T-cell (primary cell): ENCODE data around the gene FKBP11. TPM values are rescaled to one million over a fixed set of nuclear protein-coding genes. Genes with fewer than 3 reads are reported as not detected.

ENCODE experiments used
- ATAC-seq, 4 experiments: fragments of 200-7000 bp in 3 of 4; fragments of 150-1000 bp in 1 of 4; cut with Tn5 transposase; replicated peaks in 1 of 4; 1 replicate in 3 of 4; 2 replicates in 1 of 4; pipeline ENCODE4 v1.10.0; 2021; ENCODE audit warnings: moderate library complexity in 3 of 4, mild to moderate bottlenecking in 2 of 4, moderate number of reproducible peaks in 1 of 4
- CTCF ChIA-PET, 2 donors: fragments of 300-600 bp; sonication (Branson Sonifier 250); formaldehyde crosslinking; loops; one replicate each; lab custom pipeline; 2022; ENCODE audit warnings: antibody characterized with exemption in 2 of 2; lab: Charles Lee
- POLR2A ChIA-PET, 2 donors: fragments of 300-600 bp; sonication (Branson Sonifier 250); formaldehyde crosslinking; loops; one replicate each; lab custom pipeline; 2022; ENCODE audit warnings: antibody characterized with exemption in 2 of 2; lab: Charles Lee
- DNase-seq, 35 experiments: peaks; one replicate each; pipeline versions ENCODE4 v3.0.0 to v3.0.0-alpha.2; 2013 to 2023
- H3K27ac ChIP-seq: one replicate; pipeline ENCODE4 v1.5.1; 2013; ENCODE audit warnings: low read length
- H3K27me3 ChIP-seq, 2 experiments: replicated peaks in 1 of 2; 1 replicate in 1 of 2; 2 replicates in 1 of 2; pipeline versions ENCODE4 v1.6.1 to v1.7.0; 2013; ENCODE audit warnings: low read length in 1 of 2, mixed read lengths in 1 of 2; ENCODE audit not compliant: control insufficient read depth in 2 of 2, insufficient read depth in 2 of 2; ENCODE audit errors: extremely low read depth in 1 of 2
- H3K36me3 ChIP-seq, 2 donors: 1 replicate in 1 of 2; 2 replicates in 1 of 2; pipeline versions ENCODE4 v1.6.1 to v1.7.0; 2013; ENCODE audit warnings: low read length in 1 of 2; ENCODE audit not compliant: control insufficient read depth in 2 of 2, insufficient read depth in 1 of 2; ENCODE audit errors: extremely low read depth in 1 of 2
- H3K4me1 ChIP-seq, 2 experiments: 1 replicate in 1 of 2; 2 replicates in 1 of 2; pipeline versions ENCODE4 v1.6.1 to v1.7.0; 2013; ENCODE audit warnings: low read length in 2 of 2, mixed read lengths in 1 of 2; ENCODE audit not compliant: insufficient read depth in 2 of 2, control insufficient read depth in 1 of 2; ENCODE audit errors: extremely low read depth in 1 of 2
- H3K4me3 ChIP-seq, 2 donors: 1 replicate in 1 of 2; 2 replicates in 1 of 2; pipeline versions ENCODE4 v1.5.1 to v1.7.0; 2013; ENCODE audit warnings: mild to moderate bottlenecking in 2 of 2, low read length in 1 of 2, moderate library complexity in 1 of 2; ENCODE audit not compliant: control insufficient read depth in 1 of 2; ENCODE audit errors: extremely low read depth in 1 of 2
- H3K9me3 ChIP-seq: 2 replicates; pipeline ENCODE4 v1.7.0; 2013
- H3K27ac Mint-ChIP-seq, 2 donors: one replicate each; pipeline ENCODE4 v1.8.0; 2020 to 2021; ENCODE audit warnings: mild to moderate bottlenecking in 2 of 2, mixed read lengths in 2 of 2
- H3K27me3 Mint-ChIP-seq, 2 donors: one replicate each; pipeline ENCODE4 v1.8.0; 2021 to 2022; ENCODE audit warnings: mixed read lengths in 2 of 2
- H3K36me3 Mint-ChIP-seq: one replicate; pipeline ENCODE4 v1.8.0; 2021; ENCODE audit warnings: mixed read lengths
- H3K4me1 Mint-ChIP-seq, 3 donors: one replicate each; pipeline ENCODE4 v1.8.0; 2020 to 2022; ENCODE audit warnings: mixed read lengths in 3 of 3, mild to moderate bottlenecking in 1 of 3
- H3K4me3 Mint-ChIP-seq, 3 donors: one replicate each; pipeline ENCODE4 v1.8.0; 2020 to 2022; ENCODE audit warnings: mild to moderate bottlenecking in 3 of 3, mixed read lengths in 3 of 3, moderate library complexity in 3 of 3
- H3K9me3 Mint-ChIP-seq, 3 donors: one replicate each; pipeline ENCODE4 v1.8.0; 2020 to 2022; ENCODE audit warnings: mixed read lengths in 3 of 3
- WGBS: methylation state at CpG from one replicate; pipeline ENCODE4 v1.1.5; 2013; ENCODE audit warnings: missing lambda C conversion rate; ENCODE audit not compliant: insufficient coverage; 5-methylcytosine and 5-hydroxymethylcytosine counted together
- total RNA-seq, 35 experiments: library from RNA in 6 of 35; stranded (reverse) in 6 of 35; fragments of 120-200 nt in 1 of 35; gene quantifications; one replicate each; pipeline versions ENCODE4 v1.2.1 to v1.2.4 and lab custom pipeline; 2013 to 2026

FKBP11 gene
- total RNA-seq, 5 donors from 2014 or later (not counting 1 experiment from before 2014, with no cell fraction given): 55.6 to 83.0 (median 68.1) TPM

DNA sequence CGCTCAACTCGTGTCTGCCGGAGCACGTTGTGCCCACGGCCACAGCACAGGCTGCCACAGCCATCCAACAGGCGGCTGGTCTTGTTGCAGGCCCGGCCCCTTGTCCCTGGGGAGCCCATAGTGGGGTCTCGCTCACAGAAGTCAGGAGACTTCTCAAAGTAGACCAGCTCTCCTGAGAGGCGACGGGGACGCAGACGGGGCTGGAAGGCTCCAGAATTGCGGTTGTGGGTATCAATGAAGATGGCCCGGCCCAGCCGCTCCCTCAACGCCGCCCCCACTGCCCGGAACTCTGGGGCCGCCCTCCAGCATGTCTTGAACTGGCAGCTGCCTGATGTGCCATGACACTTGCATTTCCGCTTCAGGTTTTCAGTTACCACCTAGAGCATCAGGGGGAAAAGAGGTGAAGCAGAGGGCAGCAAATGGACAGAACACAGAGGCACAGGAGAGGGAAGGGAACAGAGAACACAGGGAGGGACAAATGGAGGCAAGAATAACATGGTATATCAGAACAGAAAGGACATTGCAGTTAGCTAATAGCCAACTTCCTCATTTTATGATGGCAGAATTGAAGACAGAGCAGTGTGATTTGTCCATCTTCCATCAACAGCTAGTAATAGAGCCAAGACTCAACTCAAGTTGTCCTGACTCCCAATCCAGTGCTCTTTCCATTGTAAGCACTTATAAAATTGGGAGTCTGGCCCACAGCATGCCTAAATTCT lies 41.0 kb upstream of the FKBP11 start:
- H3K4me3 ChIP-seq: no peak overlapping the region
- Mint-ChIP-seq H3K4me1 (peaks cover 17 to 25% (median 19%) of the 10 kb centered on the region in 3 donors), H3K4me3 (no peak overlapping the region), H3K27ac (no peak overlapping the region), H3K36me3 (no peaks in the 10 kb centered on the region), H3K27me3 (peaks cover 8 to 12% of the 10 kb centered on the region in 2 donors), H3K9me3 (no peaks in the 10 kb centered on the region)
- ChIA-PET POLR2A (no interaction called here), CTCF (interaction anchor here (0.6 to 1.3 kb wide), 3 partner anchors 19 to 214 kb away, joined by 3 to 9 read pairs (median 5); no protein-coding TSS in a partner anchor)
- ATAC-seq (no peak), DNase-seq (no peak)
- H3K27ac ChIP-seq: no peak overlapping the region
- 89% methylated on average over 17 of the region's 20 CpGs for WGBS
- H3K4me1 ChIP-seq: peaks cover 4 to 22% of the 10 kb centered on the region in 2 experiments
- no peaks in the 10 kb centered on the region for H3K36me3 ChIP-seq
- H3K9me3 ChIP-seq: no peaks in the 10 kb centered on the region
- peaks cover 0 to 22% of the 10 kb centered on the region in 2 experiments for H3K27me3 ChIP-seq

DNA sequence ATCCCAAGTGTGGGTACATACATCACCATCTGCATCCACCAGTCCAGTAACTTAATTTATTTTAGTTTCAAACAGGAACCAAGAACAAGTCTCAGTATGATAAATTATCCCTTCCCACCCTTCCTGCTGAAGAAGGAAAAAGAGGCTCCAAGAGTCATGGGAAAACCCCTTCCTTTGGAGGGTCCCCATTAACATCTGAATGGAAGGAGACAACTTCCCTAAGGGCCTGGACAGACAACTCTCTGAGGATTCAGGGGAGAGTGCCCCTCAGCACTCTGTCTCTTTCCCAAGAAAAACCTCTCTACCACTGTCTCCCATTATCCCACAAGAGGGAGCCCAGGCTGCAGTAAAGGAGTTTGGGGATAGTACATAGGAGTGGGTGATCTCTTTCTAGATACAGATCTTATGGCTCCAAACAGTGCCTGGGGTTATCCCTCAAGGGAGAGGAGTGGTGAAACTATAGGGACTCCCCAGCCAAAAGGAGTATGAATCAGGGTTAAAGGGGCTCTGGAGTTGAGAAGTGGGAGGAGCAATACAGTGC lies 40.1 kb upstream of the FKBP11 start:
- POLR2A ChIA-PET: no interaction called here
- no peak overlapping the region for H3K27ac Mint-ChIP-seq
- no peak for DNase-seq

DNA sequence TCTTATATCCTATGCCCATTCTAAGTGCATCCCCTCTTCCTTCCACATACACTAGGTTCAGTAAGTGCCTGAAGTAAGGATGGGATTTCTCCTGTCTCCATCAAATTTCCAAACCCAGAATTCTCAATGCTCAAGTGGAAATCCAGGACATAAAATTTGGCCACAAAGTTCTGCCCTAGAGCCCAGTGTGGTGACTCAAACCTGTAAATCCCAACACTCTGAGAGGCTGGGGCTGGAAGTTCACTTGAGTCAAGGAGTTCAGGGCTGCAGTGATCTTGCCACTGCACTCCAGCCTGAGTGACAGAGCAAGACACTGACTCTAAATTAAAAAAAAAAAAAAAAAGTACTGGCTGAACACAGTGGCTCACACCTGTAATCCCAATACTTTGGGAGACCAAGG lies 36.5 kb upstream of the FKBP11 start:
- Histone ChIP-seq H3K27ac (no peak overlapping the region), H3K4me1 (peaks cover 2 to 8% of the 10 kb centered on the region in 2 experiments), H3K36me3 (no peaks in the 10 kb centered on the region), H3K9me3 (no peaks in the 10 kb centered on the region), H3K27me3 (peaks cover 0 to 2% of the 10 kb centered on the region in 2 experiments), H3K4me3 (no peak overlapping the region)
- Mint-ChIP-seq H3K27ac (no peak overlapping the region), H3K4me3 (no peak overlapping the region), H3K36me3 (no peaks in the 10 kb centered on the region), H3K9me3 (no peaks in the 10 kb centered on the region), H3K27me3 (peaks cover 0 to 4% of the 10 kb centered on the region in 2 donors), H3K4me1 (peaks cover 8 to 11% (median 9%) of the 10 kb centered on the region in 3 donors)
- POLR2A ChIA-PET: no interaction called here
- no peak for DNase-seq
- no peak for ATAC-seq
- CTCF ChIA-PET: no interaction called here

More for the DNA sequence above, 40.1 kb upstream of the FKBP11 start:
- Histone ChIP-seq H3K9me3 (no peaks in the 10 kb centered on the region), H3K27me3 (peaks cover 0 to 14% of the 10 kb centered on the region in 2 experiments), H3K36me3 (no peaks in the 10 kb centered on the region), H3K4me1 (peaks cover 2 to 12% of the 10 kb centered on the region in 2 experiments), H3K4me3 (no peak overlapping the region), H3K27ac (no peak overlapping the region)
- CTCF ChIA-PET: interaction anchor here in 1 of 2 donors (0.6 kb wide), 1 partner anchor 66 kb away, joined by 4 read pairs; no protein-coding TSS in a partner anchor
- Mint-ChIP-seq H3K27me3 (peaks cover 3 to 4% of the 10 kb centered on the region in 2 donors), H3K4me3 (no peak overlapping the region), H3K4me1 (peaks cover 8 to 15% (median 9%) of the 10 kb centered on the region in 3 donors), H3K36me3 (no peaks in the 10 kb centered on the region), H3K9me3 (no peaks in the 10 kb centered on the region)
- ATAC-seq: no peak

GRCh38 chr12:48961331-48961730 lies 36.0 kb upstream of the FKBP11 start:
- Histone ChIP-seq H3K4me1 (peaks cover 2 to 13% of the 10 kb centered on the region in 2 experiments), H3K9me3 (no peaks in the 10 kb centered on the region), H3K27ac (no peak overlapping the region), H3K36me3 (no peaks in the 10 kb centered on the region), H3K4me3 (no peak overlapping the region), H3K27me3 (peaks cover 0 to 2% of the 10 kb centered on the region in 2 experiments)
- Mint-ChIP-seq H3K4me1 (peaks cover 11 to 15% (median 14%) of the 10 kb centered on the region in 3 donors), H3K36me3 (no peaks in the 10 kb centered on the region), H3K4me3 (no peak overlapping the region), H3K27me3 (peaks cover 0 to 4% of the 10 kb centered on the region in 2 donors), H3K9me3 (no peaks in the 10 kb centered on the region), H3K27ac (no peak overlapping the region)
- 78% methylated on average over 1 of the region's 4 CpGs for WGBS
- ChIA-PET POLR2A (no interaction called here), CTCF (no interaction called here)
- DNase-seq (no peak), ATAC-seq (no peak)

- Mint-ChIP-seq H3K4me1 (peaks cover 16 to 20% (median 19%) of the 10 kb centered on the region in 3 donors), H3K27me3 (peaks cover 0 to 4% of the 10 kb centered on the region in 2 donors), H3K27ac (no peak overlapping the region), H3K4me3 (no peak overlapping the region), H3K9me3 (no peaks in the 10 kb centered on the region), H3K36me3 (no peaks in the 10 kb centered on the region)
- Histone ChIP-seq H3K4me1 (peaks cover 5 to 18% of the 10 kb centered on the region in 2 experiments), H3K4me3 (no peak overlapping the region), H3K9me3 (no peaks in the 10 kb centered on the region), H3K27me3 (peaks cover 0 to 2% of the 10 kb centered on the region in 2 experiments), H3K36me3 (no peaks in the 10 kb centered on the region), H3K27ac (no peak overlapping the region)
- no peak for DNase-seq
- ChIA-PET CTCF (interaction anchor here in 1 of 2 donors (0.7 kb wide), 1 partner anchor 58 kb away, joined by 3 read pairs; the partner anchor contains the start of gene PRKAG1), POLR2A (no interaction called here)
- WGBS: no CpG with 5 or more reads among the region's 3 CpGs
- ATAC-seq: no peak
These were observed 35.5 kb upstream of the FKBP11 start for GRCh38 chr12:48960834-48961233.

DNA sequence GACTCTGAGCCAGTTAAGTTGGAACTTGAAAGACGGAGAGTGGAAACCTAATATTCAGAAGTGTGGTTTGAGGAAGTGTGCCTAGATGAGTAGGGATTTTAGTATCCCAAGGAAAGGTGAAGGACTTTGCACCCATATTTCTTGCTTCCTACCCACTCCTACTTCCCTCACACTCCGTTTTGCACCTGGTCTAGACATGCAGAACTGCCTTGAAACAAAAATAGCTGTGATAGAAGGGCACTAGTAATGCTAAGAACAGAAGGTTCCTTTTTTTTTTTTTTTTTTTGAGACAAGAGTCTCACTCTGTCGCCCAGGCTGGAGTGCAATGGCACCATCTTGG lies 32.7 kb upstream of the FKBP11 start:
- peaks cover 3% of the 10 kb centered on the region for H3K36me3 Mint-ChIP-seq
- H3K9me3 Mint-ChIP-seq: no peaks in the 10 kb centered on the region
- Histone ChIP-seq H3K4me1 (peaks cover 11 to 24% of the 10 kb centered on the region in 2 experiments), H3K27ac (no peak overlapping the region), H3K9me3 (no peaks in the 10 kb centered on the region), H3K36me3 (peaks cover 0 to 3% of the 10 kb centered on the region in 2 donors), H3K4me3 (peak overlapping the region in 1 of 2 donors; percentile 76), H3K27me3 (peaks cover 0 to 2% of the 10 kb centered on the region in 2 experiments)
- CTCF ChIA-PET: interaction anchor here (0.7 to 1.7 kb wide), 12 partner anchors 16 to 105 kb away, joined by 3 to 17 read pairs (median 6); partner anchors contain the start of genes WNT1 (in 2 of the 2) and DDX23 (in 1 of the 2)
- POLR2A ChIA-PET: interaction anchor here (0.6 to 1.3 kb wide), 7 partner anchors 20 to 409 kb away, joined by 3 to 11 read pairs (median 5); partner anchors contain the start of gene DDX23 (in 2 of the 2)
- no CpG with 5 or more reads among the region's 3 CpGs for WGBS
- peak overlapping the region; percentile 95 to 98 (median 96) for H3K4me3 Mint-ChIP-seq
- DNase-seq: no peak
- H3K4me1 Mint-ChIP-seq: peaks cover 38 to 43% (median 40%) of the 10 kb centered on the region in 3 donors
- peaks cover 0 to 4% of the 10 kb centered on the region in 2 donors for H3K27me3 Mint-ChIP-seq
- H3K27ac Mint-ChIP-seq: peak overlapping the region in 1 of 2 donors; percentile 88
- ATAC-seq: no peak
